GM12891 (cell line): ENCODE data around the gene AJAP1.

Experiments used
- DNase-seq: peaks from one replicate; pipeline ENCODE4 v3.0.0; 2011; ENCODE audit warnings: low spot score; ENCODE audit not compliant: insufficient read length
- FAIRE-seq: peaks from 2 replicates; lab custom pipeline; 2011; peaks lifted over from hg19 to GRCh38; lab: Jason Lieb, UNC
- PAX5 ChIP-seq: IDR thresholded peaks from 2 replicates; pipeline ENCODE4 v1.6.1; 2011; ENCODE audit warnings: low read length, moderate library complexity, mild to moderate bottlenecking; ENCODE audit not compliant: insufficient read depth, severe bottlenecking
- POLR2A ChIP-seq: IDR thresholded peaks from 2 replicates; pipeline ENCODE4 v1.6.1; 2011; ENCODE audit warnings: low read depth, low read length, control low read depth
- POLR2AphosphoS5 ChIP-seq: IDR thresholded peaks from 2 replicates; pipeline ENCODE4 v1.6.1; 2011; ENCODE audit warnings: low read depth, low read length, control low read depth
- POU2F2 ChIP-seq: IDR thresholded peaks from 2 replicates; pipeline ENCODE4 v1.6.1; 2011; ENCODE audit warnings: low read depth, mild to moderate bottlenecking, control low read depth, low read length, moderate library complexity
- SPI1 ChIP-seq: IDR thresholded peaks from 2 replicates; pipeline ENCODE4 v1.6.1; 2011; ENCODE audit warnings: low read depth, low read length, control low read depth
- TAF1 ChIP-seq: IDR thresholded peaks from 2 replicates; pipeline ENCODE4 v1.6.1; 2011; ENCODE audit warnings: low read depth, low read length, control low read depth

Gene AJAP1

DNA sequence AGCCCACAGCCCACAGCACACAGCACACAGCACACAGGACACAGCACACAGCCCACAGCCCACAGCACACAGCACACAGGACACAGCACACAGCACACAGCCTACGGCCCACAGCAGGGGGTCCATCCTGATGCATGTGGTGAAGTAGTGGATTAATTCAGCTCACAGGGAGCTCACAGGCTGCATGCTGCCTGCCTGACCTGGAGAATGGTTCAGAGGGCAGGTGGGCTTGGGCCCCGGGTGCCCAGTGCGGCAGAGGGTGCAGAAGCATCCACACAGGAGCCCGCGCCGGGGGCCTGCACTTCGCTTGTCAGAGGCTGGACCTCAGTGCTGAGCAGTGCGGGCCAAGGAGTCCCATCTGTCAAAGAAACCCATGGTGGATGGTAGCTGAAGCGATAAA is 21.1 kb upstream of the AJAP1 start:
- no peak for FAIRE-seq
- TF ChIP-seq POLR2A (no peak), POU2F2 (no peak), SPI1 (no peak), PAX5 (no peak), TAF1 (no peak), POLR2AphosphoS5 (no peak)
- DNase-seq = no peak

DNA sequence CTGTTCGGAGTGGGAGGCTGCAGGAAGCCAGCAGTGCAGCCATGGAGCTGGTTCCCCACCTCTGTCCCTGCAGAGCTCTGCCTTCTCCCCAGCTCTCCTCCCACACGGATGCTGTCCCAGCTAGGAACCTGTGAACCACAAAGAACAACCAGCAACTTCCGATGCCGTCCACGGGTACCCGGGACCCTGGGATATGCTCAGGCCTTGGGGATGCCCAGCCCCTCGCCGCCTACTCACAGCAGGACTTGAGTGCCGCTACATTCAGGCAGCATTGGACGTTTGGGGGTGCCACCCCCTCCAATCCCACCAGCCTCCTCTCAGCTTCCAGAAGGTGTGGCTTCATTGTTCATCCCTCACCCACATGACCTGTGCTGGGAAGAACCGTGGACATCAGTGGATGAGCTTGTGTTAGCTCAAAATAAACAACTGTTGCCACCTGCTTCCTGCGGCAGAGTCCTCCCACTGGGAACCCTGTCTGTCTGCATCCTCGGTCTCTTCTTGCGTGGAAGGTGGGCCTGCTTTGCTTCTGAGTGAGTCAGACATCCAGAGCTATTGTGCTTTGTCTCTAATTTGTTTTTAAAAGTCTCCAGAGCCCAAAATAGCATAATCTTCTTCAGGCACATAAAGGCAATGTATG is 20.1 kb upstream of the AJAP1 start:
- no peak for DNase-seq
- no peak for FAIRE-seq
- no peak for TF ChIP-seq POLR2A
- no peak for TF ChIP-seq SPI1
- no peak for TF ChIP-seq TAF1
- no peak for TF ChIP-seq POU2F2
- no peak for TF ChIP-seq PAX5
- no peak for TF ChIP-seq POLR2AphosphoS5

DNA sequence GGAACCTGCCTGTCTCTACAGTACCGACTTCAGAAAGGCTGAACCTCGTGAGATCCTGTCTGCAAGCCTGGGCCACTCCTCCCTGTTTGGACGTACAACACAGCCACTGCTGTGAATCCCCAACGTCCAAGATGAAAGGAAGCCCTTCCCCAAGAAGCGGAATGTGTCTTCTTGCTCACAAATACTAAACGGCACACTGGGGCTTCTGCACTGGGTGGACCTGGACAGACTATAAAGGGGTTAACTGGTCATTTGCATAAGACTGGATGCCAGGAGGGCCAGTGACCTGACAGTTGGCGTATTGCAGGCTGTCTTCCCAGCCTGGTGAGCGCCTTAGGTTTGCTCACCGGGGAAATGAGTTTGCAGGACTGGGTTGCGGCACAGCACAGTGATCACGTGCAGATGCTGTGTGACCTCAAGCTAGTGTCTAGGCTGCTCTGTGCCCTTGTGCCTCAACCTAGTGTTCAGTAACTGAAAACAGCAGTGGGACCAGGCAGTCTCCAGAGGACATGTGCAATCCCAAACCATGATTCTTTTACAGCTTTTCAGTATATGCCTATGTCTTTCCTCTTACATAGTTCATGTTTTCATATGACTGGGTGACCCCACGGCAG is 19.5 kb upstream of the AJAP1 start:
- FAIRE-seq (no peak), DNase-seq (no peak)
- TF ChIP-seq SPI1 = no peak
- no peak for TF ChIP-seq PAX5
- no peak for TF ChIP-seq POLR2A

GRCh38 chr1:4636186-4636585 is 18.2 kb upstream of the AJAP1 start:
- DNase-seq (no peak), FAIRE-seq (no peak)
- TF ChIP-seq POU2F2 (no peak), TAF1 (no peak), POLR2A (no peak), SPI1 (no peak), PAX5 (no peak), POLR2AphosphoS5 (no peak)

DNA sequence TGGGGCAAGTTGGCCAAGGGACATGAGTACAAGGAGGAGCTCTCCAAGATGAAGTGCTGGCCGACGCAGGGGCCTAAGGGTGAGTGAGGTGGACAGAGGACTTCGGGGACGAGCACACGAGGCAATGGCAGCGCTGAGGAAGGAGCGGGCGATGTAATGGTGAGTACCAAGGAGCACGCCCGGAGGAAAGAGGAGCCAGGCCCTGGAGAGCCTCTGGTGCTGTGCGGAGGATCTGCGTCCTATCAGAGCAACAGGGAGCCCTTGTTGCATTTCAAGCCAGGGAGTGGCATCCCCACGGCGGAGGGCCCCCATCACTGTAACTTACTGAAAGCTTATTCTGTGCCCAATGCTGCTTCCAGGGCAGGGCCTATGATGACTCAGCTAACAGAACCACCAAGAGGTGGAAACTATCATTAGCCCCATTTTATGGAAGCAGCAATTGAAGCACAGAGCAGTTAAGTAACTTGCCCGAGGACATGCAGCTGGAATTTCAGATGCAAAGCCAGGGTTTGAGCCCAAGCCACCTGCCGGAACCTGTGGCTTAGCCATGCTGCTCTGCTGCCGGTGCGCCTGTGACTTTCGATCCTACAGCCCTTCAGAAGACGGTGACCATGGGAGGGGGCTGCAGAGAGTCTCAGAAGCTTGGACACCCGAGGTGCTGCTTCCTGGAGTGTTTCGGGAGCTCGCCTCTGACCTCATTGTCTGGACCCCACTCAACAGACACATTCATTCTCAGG is 17.6 kb upstream of the AJAP1 start:
- no peak for DNase-seq
- TF ChIP-seq TAF1 (no peak), POU2F2 (no peak), POLR2AphosphoS5 (no peak), POLR2A (no peak), SPI1 (no peak), PAX5 (no peak)
- FAIRE-seq = no peak

DNA sequence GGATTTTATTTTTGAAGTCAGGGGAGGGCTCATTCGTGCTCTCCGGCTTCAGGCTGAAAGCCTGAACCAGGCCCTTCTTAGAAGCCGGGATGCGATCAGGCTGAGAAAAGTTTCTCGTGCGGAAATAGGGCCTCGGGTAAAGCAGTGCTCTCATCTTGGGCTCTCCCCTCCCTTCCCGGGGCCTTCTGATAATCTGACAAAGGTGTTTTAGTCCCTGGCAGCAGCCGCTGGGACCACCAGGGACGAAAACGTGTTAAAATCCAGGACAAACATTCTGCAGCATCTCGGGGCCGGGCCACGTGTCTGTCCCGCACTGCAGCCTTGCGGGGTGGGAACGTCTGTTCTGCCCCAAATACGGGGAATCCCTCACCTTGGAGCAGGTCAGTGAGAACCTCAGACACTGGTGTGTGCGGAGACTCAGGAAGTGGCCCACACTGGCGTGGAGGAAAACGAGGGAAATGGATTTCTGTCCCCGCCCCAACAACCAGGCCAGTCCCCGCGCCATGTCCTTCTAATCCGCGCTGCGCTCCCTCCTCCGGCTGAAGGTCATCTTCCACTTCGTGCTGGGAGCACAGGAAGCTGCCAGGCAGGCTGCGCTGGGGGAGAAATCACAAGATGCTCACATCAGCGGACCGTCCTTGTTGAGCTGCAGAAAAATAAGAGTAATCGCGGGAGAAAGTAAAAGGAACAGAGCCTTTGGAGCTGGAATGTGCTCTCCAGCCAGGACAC is 16.6 kb upstream of the AJAP1 start:
- TF ChIP-seq POU2F2 = no peak
- no peak for TF ChIP-seq TAF1
- TF ChIP-seq POLR2A = no peak
- no peak for TF ChIP-seq PAX5
- TF ChIP-seq SPI1 = no peak
- TF ChIP-seq POLR2AphosphoS5 = no peak
- no peak for DNase-seq
- FAIRE-seq = no peak

DNA sequence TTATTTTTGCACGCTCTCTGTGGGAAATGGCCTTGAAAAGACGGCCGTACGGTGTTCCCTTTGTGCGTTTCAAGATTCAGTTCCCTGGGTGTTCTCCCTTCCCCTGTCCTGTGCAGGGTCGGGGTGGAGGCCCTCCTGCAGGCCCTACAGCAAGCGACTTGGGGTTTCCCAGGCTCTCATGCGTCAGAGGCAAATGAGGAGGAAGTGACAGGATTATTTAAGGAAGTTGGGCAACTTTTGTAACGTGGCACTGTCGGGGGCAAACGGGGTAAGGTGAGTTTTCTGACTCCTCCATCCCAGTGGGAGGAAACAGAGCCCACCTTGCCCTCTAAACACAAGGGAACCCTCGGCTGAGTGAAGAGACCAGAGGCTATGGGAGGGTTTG is 16.1 kb upstream of the AJAP1 start:
- no peak for TF ChIP-seq TAF1
- no peak for TF ChIP-seq SPI1
- no peak for TF ChIP-seq PAX5
- TF ChIP-seq POU2F2 = no peak
- no peak for TF ChIP-seq POLR2AphosphoS5
- TF ChIP-seq POLR2A = no peak
- FAIRE-seq (no peak), DNase-seq (no peak)

GRCh38 chr1:4640931-4641330 is 13.5 kb upstream of the AJAP1 start:
- TF ChIP-seq TAF1 (no peak), PAX5 (no peak), POU2F2 (no peak), POLR2AphosphoS5 (no peak), SPI1 (no peak), POLR2A (no peak)
- DNase-seq = no peak
- no peak for FAIRE-seq

GRCh38 chr1:4647391-4647790 is 7.0 kb upstream of the AJAP1 start:
- no peak for DNase-seq
- FAIRE-seq = peak; percentile 23
- TF ChIP-seq POLR2A (no peak), SPI1 (no peak), PAX5 (no peak), POU2F2 (no peak), TAF1 (no peak), POLR2AphosphoS5 (no peak)
